ENCODE measurements around the gene CP. TPM values are rescaled to one million over a fixed set of nuclear protein-coding genes. Genes with fewer than 3 reads are reported as not detected.

The CP gene
- total RNA-seq, 1 donor from 2014 or later = 6.2 TPM

DNA sequence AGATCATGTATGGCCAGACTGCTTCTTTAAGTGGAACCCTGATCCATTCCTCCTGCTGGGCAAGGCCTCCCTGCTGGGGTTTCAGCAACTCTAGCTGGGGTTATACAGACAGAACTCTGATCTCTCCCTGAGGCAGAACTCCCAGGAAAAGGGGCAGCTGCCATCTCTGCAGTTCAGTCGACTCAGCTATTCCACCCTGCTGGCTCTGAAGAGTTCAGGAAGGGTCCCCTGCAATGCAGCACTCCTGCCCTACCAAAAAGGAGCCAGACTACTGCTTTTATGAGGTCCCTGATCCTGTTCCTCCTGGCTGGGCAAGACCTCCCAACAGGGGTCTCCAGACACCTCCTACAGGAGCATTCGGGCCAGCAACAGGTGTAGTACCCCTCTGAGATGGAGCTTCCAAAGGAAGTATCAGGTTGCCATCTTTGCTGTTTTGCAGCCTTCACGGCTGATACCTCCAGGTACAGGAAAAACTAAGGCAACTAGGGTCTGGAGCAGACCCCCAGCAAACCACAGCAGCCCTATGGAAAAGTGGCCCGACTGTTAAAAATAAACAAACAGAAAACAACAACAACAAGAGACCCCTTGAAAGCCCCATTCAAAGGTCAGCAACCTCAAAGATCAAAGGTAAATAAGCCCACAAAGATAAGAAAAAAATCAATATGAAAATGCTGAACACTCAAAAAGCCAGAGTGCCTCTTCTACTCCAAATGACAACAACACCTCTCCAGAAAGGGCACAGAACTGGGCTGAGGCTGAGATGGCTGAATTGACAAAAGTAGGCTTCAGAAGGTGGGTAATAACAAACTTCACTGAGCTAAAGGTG lies 14.2 kb upstream of the CP start:
- TF ChIP-seq, protein P1, sequence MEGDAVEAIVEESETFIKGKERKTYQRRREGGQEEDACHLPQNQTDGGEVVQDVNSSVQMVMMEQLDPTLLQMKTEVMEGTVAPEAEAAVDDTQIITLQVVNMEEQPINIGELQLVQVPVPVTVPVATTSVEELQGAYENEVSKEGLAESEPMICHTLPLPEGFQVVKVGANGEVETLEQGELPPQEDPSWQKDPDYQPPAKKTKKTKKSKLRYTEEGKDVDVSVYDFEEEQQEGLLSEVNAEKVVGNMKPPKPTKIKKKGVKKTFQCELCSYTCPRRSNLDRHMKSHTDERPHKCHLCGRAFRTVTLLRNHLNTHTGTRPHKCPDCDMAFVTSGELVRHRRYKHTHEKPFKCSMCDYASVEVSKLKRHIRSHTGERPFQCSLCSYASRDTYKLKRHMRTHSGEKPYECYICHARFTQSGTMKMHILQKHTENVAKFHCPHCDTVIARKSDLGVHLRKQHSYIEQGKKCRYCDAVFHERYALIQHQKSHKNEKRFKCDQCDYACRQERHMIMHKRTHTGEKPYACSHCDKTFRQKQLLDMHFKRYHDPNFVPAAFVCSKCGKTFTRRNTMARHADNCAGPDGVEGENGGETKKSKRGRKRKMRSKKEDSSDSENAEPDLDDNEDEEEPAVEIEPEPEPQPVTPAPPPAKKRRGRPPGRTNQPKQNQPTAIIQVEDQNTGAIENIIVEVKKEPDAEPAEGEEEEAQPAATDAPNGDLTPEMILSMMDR (IDR thresholded peaks at IDR 0.05; ENCODE audit: borderline replicate concordance) = no peak
- no peaks in the 10 kb centered on the region for H3K36me3 ChIP-seq
- DNase-seq = no peak
- H3K4me3 ChIP-seq = no peak overlapping the region
- peaks cover 8% of the 10 kb centered on the region for H3K4me1 ChIP-seq
- no peak overlapping the region for H3K27ac ChIP-seq (replicated peaks)
- intact Hi-C loops (cut with micrococcal nuclease) = no loop called here
- H3K9me3 ChIP-seq (replicated peaks) = no peaks in the 10 kb centered on the region
- H3K27me3 ChIP-seq (ENCODE audit: low read depth) = no peaks in the 10 kb centered on the region

DNA sequence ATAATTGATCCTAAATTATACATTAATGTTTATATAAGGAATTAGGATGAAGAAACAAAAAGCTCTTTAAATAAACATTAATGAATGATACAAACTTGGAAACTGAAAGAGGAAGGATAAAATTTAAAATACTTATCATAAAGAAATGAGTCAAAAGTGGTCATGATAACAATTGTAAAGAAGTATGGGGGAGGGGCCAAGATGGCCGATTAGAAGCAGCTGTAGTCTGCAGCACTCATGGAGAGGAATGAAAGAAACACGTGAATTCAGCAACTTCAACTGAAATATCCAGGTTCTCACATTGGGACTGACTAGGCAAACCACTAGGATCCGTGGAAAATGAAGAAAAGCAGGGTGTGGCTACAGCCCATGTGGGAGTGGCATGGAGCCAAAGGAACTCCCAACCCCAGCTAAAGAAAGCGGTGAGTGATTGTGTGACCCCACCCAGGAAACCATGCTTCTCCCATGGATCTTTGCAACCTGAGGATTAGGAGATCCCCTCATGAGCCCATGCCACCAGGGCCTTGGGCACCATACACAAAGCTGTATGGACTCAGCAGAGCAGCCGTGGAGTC lies 13.1 kb upstream of the CP start:
- peaks cover 8% of the 10 kb centered on the region for H3K4me1 ChIP-seq
- TF ChIP-seq, protein P1 (IDR thresholded peaks at IDR 0.05; ENCODE audit: borderline replicate concordance) = no peak
- no peaks in the 10 kb centered on the region for H3K9me3 ChIP-seq (replicated peaks)
- H3K27me3 ChIP-seq (ENCODE audit: low read depth) = no peaks in the 10 kb centered on the region
- no peak overlapping the region for H3K27ac ChIP-seq (replicated peaks)
- H3K36me3 ChIP-seq = no peaks in the 10 kb centered on the region
- no peak overlapping the region for H3K4me3 ChIP-seq
- no peak for DNase-seq
- intact Hi-C loops (cut with micrococcal nuclease) = no loop called here

DNA sequence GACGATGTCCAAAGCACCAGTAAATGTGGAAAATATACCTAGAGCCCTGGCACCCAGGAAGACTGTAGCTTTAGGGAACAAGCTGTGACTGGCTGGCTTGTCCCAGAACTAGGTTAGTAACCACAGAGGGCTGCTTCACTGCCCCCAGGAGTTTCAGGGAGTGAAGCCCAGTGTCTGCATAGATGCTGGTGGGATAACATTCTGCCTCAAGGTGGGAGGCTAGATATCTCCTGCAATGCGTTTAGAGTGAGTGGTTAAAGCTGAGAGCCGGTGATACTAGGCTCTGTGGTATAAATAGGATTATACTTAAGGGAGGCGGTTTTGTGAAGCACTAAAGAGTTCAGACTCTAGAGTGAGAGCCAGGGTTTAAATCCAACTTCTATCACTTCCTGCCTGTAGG lies 11.7 kb upstream of the CP start:
- H3K36me3 ChIP-seq = no peaks in the 10 kb centered on the region
- H3K4me1 ChIP-seq = peaks cover 8% of the 10 kb centered on the region
- TF ChIP-seq, protein P1 (IDR thresholded peaks at IDR 0.05; ENCODE audit: borderline replicate concordance) = no peak
- no peak overlapping the region for H3K27ac ChIP-seq (replicated peaks)
- intact Hi-C loops (cut with micrococcal nuclease) = no loop called here
- no peak overlapping the region for H3K4me3 ChIP-seq
- no peaks in the 10 kb centered on the region for H3K9me3 ChIP-seq (replicated peaks)
- no peaks in the 10 kb centered on the region for H3K27me3 ChIP-seq (ENCODE audit: low read depth)
- DNase-seq = no peak

DNA sequence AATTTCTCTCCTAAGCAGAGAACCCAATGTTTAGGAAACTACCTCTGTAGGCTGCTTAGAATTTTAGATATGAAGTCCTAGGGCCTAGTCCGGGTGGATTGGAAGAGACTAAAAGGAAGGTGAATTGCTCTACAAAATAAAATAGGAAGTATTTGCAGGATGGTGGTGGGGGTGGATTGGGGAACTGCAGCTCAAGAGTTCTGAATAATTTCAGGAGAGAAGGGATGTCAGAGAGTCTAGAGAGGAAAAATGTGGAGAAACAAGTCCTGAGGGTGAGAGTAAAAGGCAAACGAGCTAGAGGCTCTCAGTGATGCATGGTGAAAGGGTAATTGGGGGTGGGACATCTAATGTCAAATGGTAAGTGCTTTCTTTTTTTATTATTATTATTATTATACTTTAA lies 10.2 kb upstream of the CP start:
- Histone ChIP-seq H3K36me3 (no peaks in the 10 kb centered on the region), H3K4me1 (peaks cover 8% of the 10 kb centered on the region), H3K27ac (replicated peaks) (no peak overlapping the region), H3K4me3 (no peak overlapping the region), H3K27me3 (ENCODE audit: low read depth) (no peaks in the 10 kb centered on the region), H3K9me3 (replicated peaks) (no peaks in the 10 kb centered on the region)
- DNase-seq = no peak
- intact Hi-C loops (cut with micrococcal nuclease) = no loop called here
- TF ChIP-seq, protein P1 (IDR thresholded peaks at IDR 0.05; ENCODE audit: borderline replicate concordance) = no peak

DNA sequence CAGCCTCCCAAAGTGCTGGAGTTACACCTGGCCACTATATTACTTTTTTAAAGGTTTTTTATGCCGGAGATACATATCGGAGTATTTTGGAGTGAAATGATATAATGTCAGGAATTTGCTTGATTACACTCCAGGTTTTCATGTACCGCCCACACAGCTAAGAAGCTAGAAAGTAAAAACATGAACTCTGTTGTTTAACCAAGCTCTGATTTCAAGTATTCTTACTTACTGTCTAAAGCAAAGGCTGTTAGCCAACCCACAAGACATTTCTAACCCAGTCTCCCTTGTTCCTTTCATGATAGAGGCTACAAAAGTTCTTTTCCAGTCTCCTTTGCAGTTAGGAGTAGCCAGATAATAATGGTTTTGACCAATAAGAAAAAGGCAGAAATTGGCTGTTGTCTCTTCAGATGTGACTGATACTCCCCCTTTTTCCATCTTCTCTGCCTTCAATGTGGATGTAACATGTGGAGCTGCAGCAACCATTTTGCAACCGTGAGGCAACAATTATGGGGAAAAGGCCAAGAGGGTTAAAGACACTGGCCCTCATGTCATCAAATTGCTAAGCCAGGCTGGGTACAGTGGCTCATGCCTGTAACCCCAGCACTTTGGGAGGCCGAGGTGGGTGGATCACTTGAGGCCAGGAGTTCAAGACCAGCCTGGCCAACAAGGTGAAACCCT lies 6.1 kb upstream of the CP start:
- no peaks in the 10 kb centered on the region for H3K27me3 ChIP-seq (ENCODE audit: low read depth)
- H3K4me1 ChIP-seq = peaks cover 13% of the 10 kb centered on the region
- no peak overlapping the region for H3K4me3 ChIP-seq
- H3K9me3 ChIP-seq (replicated peaks) = no peaks in the 10 kb centered on the region
- H3K36me3 ChIP-seq = no peaks in the 10 kb centered on the region
- TF ChIP-seq, protein P1 (IDR thresholded peaks at IDR 0.05; ENCODE audit: borderline replicate concordance) = no peak
- no peak overlapping the region for H3K27ac ChIP-seq (replicated peaks)
- DNase-seq = no peak
- intact Hi-C loops (cut with micrococcal nuclease) = no loop called here

All from left ventricle myocardium inferior (tissue), 1 donor.